OCI-LY1 (cell line): ENCODE results near the gene SLC46A3.

Experiments used
- H2AFZ ChIP-seq: fragments of 200-600 bp; sonication (generic), shearing (Covaris generic); 2 replicates; pipeline ENCODE4 v1.6.0; 2014; ENCODE audit warnings: antibody characterized with exemption, mild to moderate bottlenecking, low read length
- H3F3A ChIP-seq: fragments of 200-600 bp; sonication (generic), shearing (Covaris generic); 2 replicates; pipeline ENCODE4 v1.6.0; 2014; ENCODE audit warnings: mild to moderate bottlenecking, antibody characterized with exemption, low read length, moderate library complexity; ENCODE audit not compliant: insufficient read depth
- H3K27ac ChIP-seq: fragments of 200-600 bp; sonication (generic); 2 replicates; pipeline ENCODE4 v1.5.1; 2014; ENCODE audit warnings: low read length, mixed run types, mild to moderate bottlenecking, low read depth; ENCODE audit not compliant: poor library complexity, severe bottlenecking
- H3K27me3 ChIP-seq: fragments of 200-600 bp; sonication (generic); 2 replicates; pipeline ENCODE4 v1.6.0; 2014; ENCODE audit warnings: antibody characterized with exemption, mild to moderate bottlenecking, low read length, moderate library complexity; ENCODE audit not compliant: insufficient read depth
- H3K36me3 ChIP-seq: fragments of 200-600 bp; sonication (generic); 2 replicates; pipeline ENCODE4 v1.6.1; 2014; ENCODE audit warnings: mild to moderate bottlenecking, antibody characterized with exemption, low read length, moderate library complexity, mixed read lengths; ENCODE audit not compliant: insufficient read depth
- H3K4me1 ChIP-seq: fragments of 200-600 bp; sonication (generic); 2 replicates; pipeline ENCODE4 v1.5.1; 2014; ENCODE audit warnings: mild to moderate bottlenecking, low read length, moderate library complexity; ENCODE audit not compliant: insufficient read depth, severe bottlenecking
- H3K4me2 ChIP-seq: fragments of 200-600 bp; sonication (generic), shearing (Covaris generic); 2 replicates; pipeline ENCODE4 v1.6.1; 2014; ENCODE audit warnings: low read length
- H3K4me3 ChIP-seq: fragments of 200-600 bp; sonication (generic); 2 replicates; pipeline ENCODE4 v1.5.1; 2014; ENCODE audit warnings: low read length, low read depth, mild to moderate bottlenecking, mixed read lengths; ENCODE audit not compliant: poor library complexity, severe bottlenecking
- H3K79me2 ChIP-seq: fragments of 200-600 bp; shearing (Covaris generic); 2 replicates; pipeline ENCODE4 v1.6.1; 2016; ENCODE audit warnings: mixed run types, low read length, mixed read lengths; ENCODE audit not compliant: insufficient read depth
- H3K9ac ChIP-seq: fragments of 200-600 bp; sonication (generic), shearing (Covaris generic); 2 replicates; pipeline ENCODE4 v1.6.1; 2014; ENCODE audit warnings: mild to moderate bottlenecking, low read length, mixed read lengths
- H3K9me2 ChIP-seq: fragments of 200-600 bp; sonication (generic), shearing (Covaris generic); 2 replicates; pipeline ENCODE4 v1.6.1; 2014; ENCODE audit warnings: low read depth, mild to moderate bottlenecking, low read length, mixed read lengths
- H3K9me3 ChIP-seq: fragments of 200-600 bp; shearing (Covaris generic); 2 replicates; pipeline ENCODE4 v1.6.1; 2014; ENCODE audit warnings: low read length, mixed read lengths
- H4K20me1 ChIP-seq: fragments of 200-600 bp; sonication (generic), shearing (Covaris generic); 2 replicates; pipeline ENCODE4 v1.6.0; 2016; ENCODE audit warnings: mild to moderate bottlenecking, low read length; ENCODE audit not compliant: insufficient read depth
- EZH2 ChIP-seq: fragments of 200-600 bp; sonication (generic), shearing (Covaris generic); IDR thresholded peaks from 2 replicates; pipeline ENCODE4 v1.8.0; 2017; ENCODE audit warnings: borderline replicate concordance, mixed run types, mild to moderate bottlenecking, antibody characterized with exemption, low read length, moderate library complexity, mixed read lengths
- TF ChIP-seq, protein P1 (sequence below): fragments of 200-600 bp; sonication (generic), shearing (Covaris generic); IDR thresholded peaks from 2 replicates; pipeline ENCODE4 v1.5.1; 2017; ENCODE audit warnings: mild to moderate bottlenecking, antibody characterized with exemption, low read length, moderate library complexity, mixed read lengths

The SLC46A3 gene

DNA sequence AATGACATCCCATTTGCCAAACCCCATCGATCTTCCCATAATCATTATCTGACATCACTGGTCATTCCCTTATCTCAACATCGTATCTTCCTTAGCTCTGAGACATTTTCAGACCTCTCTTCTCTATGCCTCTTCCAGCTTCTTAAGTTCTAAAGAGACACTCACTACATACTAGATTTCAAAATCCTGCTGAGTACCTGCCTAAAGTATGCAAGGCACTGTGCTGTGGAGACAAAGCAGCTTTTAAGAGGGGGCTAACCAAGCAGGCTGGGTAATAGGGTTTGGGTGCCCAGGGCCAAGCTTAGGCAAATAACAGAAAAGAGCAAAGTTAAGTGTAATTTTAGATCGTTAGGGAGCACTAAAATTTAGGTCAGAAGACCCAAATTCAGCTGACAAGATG, 63.2 kb downstream of the SLC46A3 start:
- TF ChIP-seq EZH2: no peak
- TF ChIP-seq, protein P1, sequence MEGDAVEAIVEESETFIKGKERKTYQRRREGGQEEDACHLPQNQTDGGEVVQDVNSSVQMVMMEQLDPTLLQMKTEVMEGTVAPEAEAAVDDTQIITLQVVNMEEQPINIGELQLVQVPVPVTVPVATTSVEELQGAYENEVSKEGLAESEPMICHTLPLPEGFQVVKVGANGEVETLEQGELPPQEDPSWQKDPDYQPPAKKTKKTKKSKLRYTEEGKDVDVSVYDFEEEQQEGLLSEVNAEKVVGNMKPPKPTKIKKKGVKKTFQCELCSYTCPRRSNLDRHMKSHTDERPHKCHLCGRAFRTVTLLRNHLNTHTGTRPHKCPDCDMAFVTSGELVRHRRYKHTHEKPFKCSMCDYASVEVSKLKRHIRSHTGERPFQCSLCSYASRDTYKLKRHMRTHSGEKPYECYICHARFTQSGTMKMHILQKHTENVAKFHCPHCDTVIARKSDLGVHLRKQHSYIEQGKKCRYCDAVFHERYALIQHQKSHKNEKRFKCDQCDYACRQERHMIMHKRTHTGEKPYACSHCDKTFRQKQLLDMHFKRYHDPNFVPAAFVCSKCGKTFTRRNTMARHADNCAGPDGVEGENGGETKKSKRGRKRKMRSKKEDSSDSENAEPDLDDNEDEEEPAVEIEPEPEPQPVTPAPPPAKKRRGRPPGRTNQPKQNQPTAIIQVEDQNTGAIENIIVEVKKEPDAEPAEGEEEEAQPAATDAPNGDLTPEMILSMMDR: no peak
- Histone ChIP-seq H3K79me2 (peaks cover 31% of the 10 kb centered on the region), H3K27ac (no peak overlapping the region), H3K4me1 (peaks cover 32% of the 10 kb centered on the region), H3K36me3 (no peaks in the 10 kb centered on the region), H3K4me2 (no peak overlapping the region), H3K9ac (no peak overlapping the region), H3F3A (no peaks in the 10 kb centered on the region), H2AFZ (no peak overlapping the region), H3K9me3 (no peaks in the 10 kb centered on the region), H3K4me3 (no peak overlapping the region), H4K20me1 (no peaks in the 10 kb centered on the region), H3K9me2 (no peaks in the 10 kb centered on the region), H3K27me3 (no peaks in the 10 kb centered on the region)

DNA sequence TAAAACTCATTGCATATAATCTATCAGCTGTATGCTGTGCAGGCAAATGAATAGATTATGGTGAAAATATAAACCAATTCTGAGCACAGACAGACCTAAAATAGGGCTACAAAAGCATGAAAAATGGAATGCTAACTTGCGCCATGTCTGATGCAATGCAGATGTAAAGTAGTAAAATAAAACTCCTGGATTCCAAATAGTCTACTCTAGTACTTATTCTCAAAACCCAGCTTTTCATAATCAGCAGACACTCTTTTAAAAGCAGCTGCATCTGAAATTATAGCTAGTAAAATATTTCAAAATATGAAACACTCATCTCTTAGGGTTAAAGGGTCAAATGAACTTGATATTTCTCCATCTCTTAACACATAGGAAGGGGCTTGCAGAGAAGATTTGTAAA, 64.5 kb downstream of the SLC46A3 start:
- Histone ChIP-seq H3K79me2 (peaks cover 18% of the 10 kb centered on the region), H4K20me1 (no peaks in the 10 kb centered on the region), H3K4me3 (no peak overlapping the region), H3K4me2 (no peak overlapping the region), H3K4me1 (peaks cover 22% of the 10 kb centered on the region), H3K27ac (no peak overlapping the region), H3K27me3 (no peaks in the 10 kb centered on the region), H2AFZ (no peak overlapping the region), H3K9ac (no peak overlapping the region), H3K9me3 (no peaks in the 10 kb centered on the region), H3F3A (no peaks in the 10 kb centered on the region), H3K9me2 (no peaks in the 10 kb centered on the region), H3K36me3 (no peaks in the 10 kb centered on the region; the same call in 1 of the 2 replicates)
- TF ChIP-seq EZH2: no peak
- TF ChIP-seq, protein P1: no peak

DNA sequence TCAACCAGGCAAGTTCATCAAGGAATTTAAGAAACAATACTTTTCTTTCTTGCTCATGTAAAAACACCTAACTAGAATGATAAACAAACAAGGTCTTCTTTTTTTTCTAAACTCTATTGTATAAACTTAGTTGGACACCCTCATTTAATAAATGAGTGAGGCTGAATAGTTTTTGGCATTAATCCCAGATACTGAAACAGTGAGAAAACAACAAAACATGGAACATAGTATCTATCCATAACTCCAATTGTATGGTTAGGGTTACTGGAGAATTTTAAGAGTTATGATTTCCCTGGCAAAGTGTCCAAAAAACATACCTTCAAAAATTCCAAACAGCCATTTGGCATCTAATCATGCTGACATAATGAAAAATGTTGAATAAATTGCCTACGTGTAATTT, 65.7 kb downstream of the SLC46A3 start:
- H3K9me2 ChIP-seq: no peaks in the 10 kb centered on the region
- no peaks in the 10 kb centered on the region; the same call in 1 of the 2 replicates for H3K36me3 ChIP-seq
- H2AFZ ChIP-seq: no peak overlapping the region
- no peaks in the 10 kb centered on the region for H3F3A ChIP-seq
- H3K9ac ChIP-seq: no peak overlapping the region
- H3K27me3 ChIP-seq: no peaks in the 10 kb centered on the region
- TF ChIP-seq, protein P1: no peak
- no peak for TF ChIP-seq EZH2
- no peak overlapping the region for H3K27ac ChIP-seq
- no peak overlapping the region for H3K4me2 ChIP-seq
- H3K4me3 ChIP-seq: no peak overlapping the region
- H3K79me2 ChIP-seq: peaks cover 9% of the 10 kb centered on the region
- peaks cover 20% of the 10 kb centered on the region for H3K4me1 ChIP-seq
- H4K20me1 ChIP-seq: no peaks in the 10 kb centered on the region
- no peaks in the 10 kb centered on the region for H3K9me3 ChIP-seq
